MM.1S (cell line): ENCODE results near the gene PDE4B.

Source experiments
- DNase-seq: peaks from one replicate; pipeline ENCODE4 v3.0.0-alpha.2; 2015
- H2AFZ ChIP-seq: fragments of 300-600 bp; sonication (generic); 2 replicates; pipeline ENCODE4 v1.6.0; 2016; ENCODE audit warnings: antibody characterized with exemption, low read length
- H3F3A ChIP-seq: fragments of 300-600 bp; sonication (generic); 2 replicates; pipeline ENCODE4 v1.6.1; 2016; ENCODE audit warnings: mild to moderate bottlenecking, antibody characterized with exemption, low read length, moderate library complexity, mixed read lengths; ENCODE audit not compliant: insufficient read depth
- H3K27ac ChIP-seq: fragments of 300-600 bp; sonication (generic); 2 replicates; pipeline ENCODE4 v1.5.1; 2016; ENCODE audit warnings: mild to moderate bottlenecking, low read length
- H3K27me3 ChIP-seq: fragments of 300-600 bp; sonication (generic); replicated peaks from 2 replicates; pipeline ENCODE4 v1.6.0; 2016; ENCODE audit warnings: low read length; ENCODE audit not compliant: insufficient read depth
- H3K36me3 ChIP-seq: fragments of 300-600 bp; sonication (generic); replicated peaks from 2 replicates; pipeline ENCODE4 v1.6.1; 2016; ENCODE audit warnings: mild to moderate bottlenecking, low read length, mixed read lengths; ENCODE audit not compliant: insufficient read depth
- H3K4me1 ChIP-seq: fragments of 300-600 bp; sonication (generic); 2 replicates; pipeline ENCODE4 v1.6.1; 2016; ENCODE audit warnings: low read length, mixed read lengths
- H3K4me2 ChIP-seq: fragments of 300-600 bp; sonication (generic); 2 replicates; pipeline ENCODE4 v1.6.0; 2016; ENCODE audit warnings: low read depth, low read length
- H3K4me3 ChIP-seq: fragments of 300-600 bp; sonication (generic); 2 replicates; pipeline ENCODE4 v1.5.1; 2016; ENCODE audit warnings: low read length, mixed read lengths
- H3K79me2 ChIP-seq: fragments of 300-600 bp; sonication (generic); 2 replicates; pipeline ENCODE4 v1.6.1; 2016; ENCODE audit warnings: mixed run types, low read length, mixed read lengths
- H3K9ac ChIP-seq: fragments of 300-600 bp; sonication (generic); 2 replicates; pipeline ENCODE4 v1.6.1; 2016; ENCODE audit warnings: low read length, mixed read lengths
- H3K9me2 ChIP-seq: fragments of 300-600 bp; sonication (generic); replicated peaks from 2 replicates; pipeline ENCODE4 v1.6.1; 2016; ENCODE audit warnings: mild to moderate bottlenecking, low read length, mixed read lengths; ENCODE audit not compliant: insufficient read depth
- H3K9me3 ChIP-seq: fragments of 300-600 bp; sonication (generic); replicated peaks from 2 replicates; pipeline ENCODE4 v1.6.1; 2016; ENCODE audit warnings: mild to moderate bottlenecking, low read length, mixed read lengths; ENCODE audit not compliant: insufficient read depth
- H4K20me1 ChIP-seq: fragments of 300-600 bp; sonication (generic); 2 replicates; pipeline ENCODE4 v1.6.1; 2016; ENCODE audit warnings: mild to moderate bottlenecking, low read length, moderate library complexity, mixed read lengths; ENCODE audit not compliant: insufficient read depth
- CTCF ChIP-seq: fragments of 300-600 bp; sonication (generic); IDR thresholded peaks from 2 replicates; pipeline ENCODE4 v1.5.1; 2016; ENCODE audit warnings: antibody characterized with exemption, low read length, mixed read lengths
- EZH2 ChIP-seq: fragments of 300-600 bp; sonication (generic); optimal IDR thresholded peaks from 2 replicates; pipeline ENCODE3; 2017; ENCODE audit warnings: low read depth, mild to moderate bottlenecking, antibody characterized with exemption, low read length, mixed read lengths
- EZH2phosphoT487 ChIP-seq: fragments of 300-600 bp; sonication (generic); IDR thresholded peaks from 2 replicates; pipeline ENCODE4 v1.6.1; 2018; ENCODE audit warnings: antibody characterized with exemption, low read length

PDE4B gene

GRCh38 chr1:65942476-65942875 is 149.8 kb downstream of the PDE4B start:
- no peak overlapping the region for H3K4me3 ChIP-seq
- no peaks in the 10 kb centered on the region for H4K20me1 ChIP-seq
- no peak for TF ChIP-seq EZH2
- TF ChIP-seq EZH2phosphoT487, result no peak
- TF ChIP-seq CTCF, result no peak
- H3K9ac ChIP-seq, result no peak overlapping the region
- no peak for DNase-seq
- no peaks in the 10 kb centered on the region for H3K9me2 ChIP-seq
- no peaks in the 10 kb centered on the region for H3K9me3 ChIP-seq
- no peaks in the 10 kb centered on the region for H3F3A ChIP-seq
- no peaks in the 10 kb centered on the region for H3K36me3 ChIP-seq
- no peaks in the 10 kb centered on the region for H3K79me2 ChIP-seq
- no peaks in the 10 kb centered on the region for H3K4me1 ChIP-seq
- H3K4me2 ChIP-seq, result no peak overlapping the region
- H3K27ac ChIP-seq, result no peak overlapping the region
- no peaks in the 10 kb centered on the region for H3K27me3 ChIP-seq
- no peak overlapping the region for H2AFZ ChIP-seq

GRCh38 chr1:65946376-65946775 is 153.7 kb downstream of the PDE4B start:
- Histone ChIP-seq H3K9me2 (no peaks in the 10 kb centered on the region), H3K9ac (no peak overlapping the region), H3K27me3 (no peaks in the 10 kb centered on the region), H3K9me3 (no peaks in the 10 kb centered on the region), H3K4me2 (no peak overlapping the region), H3K36me3 (no peaks in the 10 kb centered on the region), H2AFZ (no peak overlapping the region), H4K20me1 (no peaks in the 10 kb centered on the region), H3K27ac (no peak overlapping the region), H3K79me2 (no peaks in the 10 kb centered on the region), H3K4me1 (no peaks in the 10 kb centered on the region), H3F3A (no peaks in the 10 kb centered on the region), H3K4me3 (no peak overlapping the region)
- TF ChIP-seq EZH2phosphoT487 (no peak), EZH2 (no peak), CTCF (no peak)
- no peak for DNase-seq

GRCh38 chr1:65946960-65947359 is 154.3 kb downstream of the PDE4B start:
- H3K27me3 ChIP-seq, result no peaks in the 10 kb centered on the region
- H3K79me2 ChIP-seq, result no peaks in the 10 kb centered on the region
- no peak overlapping the region for H3K27ac ChIP-seq
- H3K9me2 ChIP-seq, result no peaks in the 10 kb centered on the region
- H3K9me3 ChIP-seq, result no peaks in the 10 kb centered on the region
- no peak for TF ChIP-seq EZH2
- H3F3A ChIP-seq, result no peaks in the 10 kb centered on the region
- H3K4me2 ChIP-seq, result no peak overlapping the region
- DNase-seq, result no peak
- H3K9ac ChIP-seq, result no peak overlapping the region
- no peaks in the 10 kb centered on the region for H4K20me1 ChIP-seq
- H3K36me3 ChIP-seq, result no peaks in the 10 kb centered on the region
- no peak overlapping the region for H3K4me3 ChIP-seq
- H2AFZ ChIP-seq, result no peak overlapping the region
- H3K4me1 ChIP-seq, result no peaks in the 10 kb centered on the region

- Histone ChIP-seq H3K9ac (no peak overlapping the region), H4K20me1 (no peaks in the 10 kb centered on the region), H3K79me2 (no peaks in the 10 kb centered on the region), H3K4me3 (no peak overlapping the region), H3K4me2 (no peak overlapping the region), H2AFZ (no peak overlapping the region), H3K9me2 (no peaks in the 10 kb centered on the region), H3K36me3 (no peaks in the 10 kb centered on the region), H3K27me3 (no peaks in the 10 kb centered on the region), H3K27ac (no peak overlapping the region), H3F3A (no peaks in the 10 kb centered on the region), H3K9me3 (no peaks in the 10 kb centered on the region), H3K4me1 (no peaks in the 10 kb centered on the region)
- no peak for DNase-seq
- no peak for TF ChIP-seq EZH2
- TF ChIP-seq CTCF, result peak; percentile 39
Measured at GRCh38 chr1:65948609-65949229, 156.0 kb downstream of the PDE4B start.
